ENCODE measurements around the gene TNIP2.
A peak's percentile ranks its signal among the peaks of the same experiment; 100 is the strongest.

TNIP2 gene

GRCh38 chr4:2755821-2756690 lies at the start of gene TNIP2:
Gene TNIP2, minus strand, starts transcription at chr4:2756336. Its CDS starts 47 bp downstream, at chr4:2756289.
- peaks cover 7% of the 10 kb centered on the region for H3K4me1 ChIP-seq
- no peaks in the 10 kb centered on the region for H3K27me3 ChIP-seq (ENCODE audit: low read depth)
- H3K9me3 ChIP-seq = no peaks in the 10 kb centered on the region
- H3K36me3 ChIP-seq (replicated peaks) = no peaks in the 10 kb centered on the region; the same call in 1 of the 2 replicates
- in situ Hi-C loops (cut with MboI; ENCODE audit: low sequenced_read_pairs) = no loop called here
- peak within 1 kb of the TSS; percentile 71 for H3K4me3 ChIP-seq
- peak; percentile 67 to 89 for DNase-seq (ENCODE audit: low spot score in 2 of 2)

GRCh38 chr4:2804973-2805501 lies 48.9 kb upstream of the TNIP2 start:
- no peak for DNase-seq (ENCODE audit: low spot score in 2 of 2)
- in situ Hi-C loops (cut with MboI; ENCODE audit: low sequenced_read_pairs) = no loop called here
- no peaks in the 10 kb centered on the region for H3K27me3 ChIP-seq (ENCODE audit: low read depth)
- no peak overlapping the region for H3K4me3 ChIP-seq
- no peaks in the 10 kb centered on the region for H3K4me1 ChIP-seq
- H3K9me3 ChIP-seq = no peaks in the 10 kb centered on the region
- H3K36me3 ChIP-seq (replicated peaks) = no peaks in the 10 kb centered on the region

GRCh38 chr4:2804449-2804972 lies 48.4 kb upstream of the TNIP2 start:
- Histone ChIP-seq H3K4me1 (no peaks in the 10 kb centered on the region), H3K9me3 (no peaks in the 10 kb centered on the region), H3K36me3 (replicated peaks) (no peaks in the 10 kb centered on the region), H3K27me3 (ENCODE audit: low read depth) (no peaks in the 10 kb centered on the region), H3K4me3 (no peak overlapping the region)
- no peak for DNase-seq (ENCODE audit: low spot score in 2 of 2)
- in situ Hi-C loops (cut with MboI; ENCODE audit: low sequenced_read_pairs) = no loop called here

- no peaks in the 10 kb centered on the region for H3K36me3 ChIP-seq (replicated peaks)
- DNase-seq (ENCODE audit: low spot score in 2 of 2) = no peak
- no peak overlapping the region for H3K4me3 ChIP-seq
- no peaks in the 10 kb centered on the region for H3K9me3 ChIP-seq
- in situ Hi-C loops (cut with MboI; ENCODE audit: low sequenced_read_pairs) = no loop called here
- H3K4me1 ChIP-seq = no peaks in the 10 kb centered on the region
- no peaks in the 10 kb centered on the region for H3K27me3 ChIP-seq (ENCODE audit: low read depth)
Observed at GRCh38 chr4:2803624-2804448, 47.7 kb upstream of the TNIP2 start.

GRCh38 chr4:2802618-2803531 lies 46.7 kb upstream of the TNIP2 start:
- in situ Hi-C loops (cut with MboI; ENCODE audit: low sequenced_read_pairs) = no loop called here
- no peaks in the 10 kb centered on the region for H3K27me3 ChIP-seq (ENCODE audit: low read depth)
- no peak for DNase-seq (ENCODE audit: low spot score in 2 of 2)
- no peaks in the 10 kb centered on the region for H3K36me3 ChIP-seq (replicated peaks)
- H3K9me3 ChIP-seq = no peaks in the 10 kb centered on the region
- no peak overlapping the region for H3K4me3 ChIP-seq
- no peaks in the 10 kb centered on the region for H3K4me1 ChIP-seq

GRCh38 chr4:2800691-2801596 lies 44.8 kb upstream of the TNIP2 start:
- no peaks in the 10 kb centered on the region for H3K4me1 ChIP-seq
- H3K9me3 ChIP-seq = no peaks in the 10 kb centered on the region
- no peak overlapping the region for H3K4me3 ChIP-seq
- peak in 1 of 2 experiments; percentile 50 for DNase-seq (ENCODE audit: low spot score in 2 of 2)
- no peaks in the 10 kb centered on the region for H3K27me3 ChIP-seq (ENCODE audit: low read depth)
- H3K36me3 ChIP-seq (replicated peaks) = no peaks in the 10 kb centered on the region
- in situ Hi-C loops (cut with MboI; ENCODE audit: low sequenced_read_pairs) = no loop called here

- no peaks in the 10 kb centered on the region for H3K27me3 ChIP-seq (ENCODE audit: low read depth)
- H3K9me3 ChIP-seq = no peaks in the 10 kb centered on the region
- in situ Hi-C loops (cut with MboI; ENCODE audit: low sequenced_read_pairs) = no loop called here
- H3K4me3 ChIP-seq = no peak overlapping the region
- no peak for DNase-seq (ENCODE audit: low spot score in 2 of 2)
- no peaks in the 10 kb centered on the region for H3K4me1 ChIP-seq
- H3K36me3 ChIP-seq (replicated peaks) = no peaks in the 10 kb centered on the region
Observed at GRCh38 chr4:2799971-2800690, 44.0 kb upstream of the TNIP2 start.

GRCh38 chr4:2799224-2799911 lies 43.2 kb upstream of the TNIP2 start:
- in situ Hi-C loops (cut with MboI; ENCODE audit: low sequenced_read_pairs) = no loop called here
- no peaks in the 10 kb centered on the region for H3K4me1 ChIP-seq

GRCh38 chr4:2798399-2799223 lies 42.5 kb upstream of the TNIP2 start:
- no peaks in the 10 kb centered on the region for H3K9me3 ChIP-seq
- in situ Hi-C loops (cut with MboI; ENCODE audit: low sequenced_read_pairs) = no loop called here
- no peaks in the 10 kb centered on the region for H3K27me3 ChIP-seq (ENCODE audit: low read depth)
- DNase-seq (ENCODE audit: low spot score in 2 of 2) = peak in 1 of 2 experiments; percentile 4
- no peaks in the 10 kb centered on the region for H3K36me3 ChIP-seq (replicated peaks)
- peaks cover 4% of the 10 kb centered on the region; the same call in 1 of the 2 replicates for H3K4me1 ChIP-seq
- no peak overlapping the region for H3K4me3 ChIP-seq

More at GRCh38 chr4:2799224-2799911, 43.2 kb upstream of the TNIP2 start:
- DNase-seq (ENCODE audit: low spot score in 2 of 2) = peak in 1 of 2 experiments; percentile 4
- H3K4me3 ChIP-seq = no peak overlapping the region
- no peaks in the 10 kb centered on the region for H3K9me3 ChIP-seq
- H3K27me3 ChIP-seq (ENCODE audit: low read depth) = no peaks in the 10 kb centered on the region
- no peaks in the 10 kb centered on the region for H3K36me3 ChIP-seq (replicated peaks)

GRCh38 chr4:2797545-2798305 lies 41.6 kb upstream of the TNIP2 start:
- no peak overlapping the region for H3K4me3 ChIP-seq
- no peaks in the 10 kb centered on the region for H3K9me3 ChIP-seq
- in situ Hi-C loops (cut with MboI; ENCODE audit: low sequenced_read_pairs) = no loop called here
- peaks cover 5% of the 10 kb centered on the region; the same call in 1 of the 2 replicates for H3K4me1 ChIP-seq
- no peaks in the 10 kb centered on the region for H3K36me3 ChIP-seq (replicated peaks)
- H3K27me3 ChIP-seq (ENCODE audit: low read depth) = no peaks in the 10 kb centered on the region
- DNase-seq (ENCODE audit: low spot score in 2 of 2) = no peak

Data from HAP-1 (cell line).